ENCODE measurements around the gene CCDC106.

CCDC106 gene

DNA sequence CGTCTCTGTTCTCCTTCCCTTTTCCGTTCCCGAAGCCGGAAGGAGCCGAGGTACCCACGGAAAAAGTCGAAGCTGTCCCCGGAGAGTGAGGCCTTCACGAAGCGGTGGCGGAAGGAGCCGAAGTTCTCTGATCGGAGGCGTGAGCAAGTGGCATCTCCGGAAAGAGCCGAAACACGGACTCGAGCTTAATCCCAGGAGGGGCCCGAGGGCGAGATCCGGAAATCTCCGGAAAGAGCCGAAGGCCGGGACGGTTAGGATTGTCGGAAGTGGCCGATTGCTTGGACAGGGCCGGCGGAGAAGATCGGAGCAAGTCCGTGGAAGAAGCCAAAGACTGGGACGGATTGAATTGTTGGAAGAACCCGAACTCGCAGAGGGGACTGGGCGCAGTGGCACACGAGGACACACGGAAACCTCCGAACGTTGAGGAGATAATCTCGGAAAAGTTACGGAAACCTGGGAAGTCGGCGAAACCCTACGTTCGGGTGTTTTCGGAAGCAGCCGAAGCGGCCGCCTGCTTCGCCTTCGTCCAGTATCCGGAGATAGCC lies 6.4 kb downstream of the CCDC106 start:
- H3K4me3 ChIP-seq (ENCODE audit: low read depth, low read length) = peak overlapping the region; percentile 69
- peak; percentile 99 for DNase-seq (ENCODE audit: low read depth, low spot score)
- TF ChIP-seq, protein P1, sequence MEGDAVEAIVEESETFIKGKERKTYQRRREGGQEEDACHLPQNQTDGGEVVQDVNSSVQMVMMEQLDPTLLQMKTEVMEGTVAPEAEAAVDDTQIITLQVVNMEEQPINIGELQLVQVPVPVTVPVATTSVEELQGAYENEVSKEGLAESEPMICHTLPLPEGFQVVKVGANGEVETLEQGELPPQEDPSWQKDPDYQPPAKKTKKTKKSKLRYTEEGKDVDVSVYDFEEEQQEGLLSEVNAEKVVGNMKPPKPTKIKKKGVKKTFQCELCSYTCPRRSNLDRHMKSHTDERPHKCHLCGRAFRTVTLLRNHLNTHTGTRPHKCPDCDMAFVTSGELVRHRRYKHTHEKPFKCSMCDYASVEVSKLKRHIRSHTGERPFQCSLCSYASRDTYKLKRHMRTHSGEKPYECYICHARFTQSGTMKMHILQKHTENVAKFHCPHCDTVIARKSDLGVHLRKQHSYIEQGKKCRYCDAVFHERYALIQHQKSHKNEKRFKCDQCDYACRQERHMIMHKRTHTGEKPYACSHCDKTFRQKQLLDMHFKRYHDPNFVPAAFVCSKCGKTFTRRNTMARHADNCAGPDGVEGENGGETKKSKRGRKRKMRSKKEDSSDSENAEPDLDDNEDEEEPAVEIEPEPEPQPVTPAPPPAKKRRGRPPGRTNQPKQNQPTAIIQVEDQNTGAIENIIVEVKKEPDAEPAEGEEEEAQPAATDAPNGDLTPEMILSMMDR (IDR thresholded peaks at IDR 0.05; ENCODE audit: low read depth, low read length) = no peak
- in situ Hi-C loops (cut with HindIII; ENCODE audit: low sequenced_read_pairs) = no loop called here

DNA sequence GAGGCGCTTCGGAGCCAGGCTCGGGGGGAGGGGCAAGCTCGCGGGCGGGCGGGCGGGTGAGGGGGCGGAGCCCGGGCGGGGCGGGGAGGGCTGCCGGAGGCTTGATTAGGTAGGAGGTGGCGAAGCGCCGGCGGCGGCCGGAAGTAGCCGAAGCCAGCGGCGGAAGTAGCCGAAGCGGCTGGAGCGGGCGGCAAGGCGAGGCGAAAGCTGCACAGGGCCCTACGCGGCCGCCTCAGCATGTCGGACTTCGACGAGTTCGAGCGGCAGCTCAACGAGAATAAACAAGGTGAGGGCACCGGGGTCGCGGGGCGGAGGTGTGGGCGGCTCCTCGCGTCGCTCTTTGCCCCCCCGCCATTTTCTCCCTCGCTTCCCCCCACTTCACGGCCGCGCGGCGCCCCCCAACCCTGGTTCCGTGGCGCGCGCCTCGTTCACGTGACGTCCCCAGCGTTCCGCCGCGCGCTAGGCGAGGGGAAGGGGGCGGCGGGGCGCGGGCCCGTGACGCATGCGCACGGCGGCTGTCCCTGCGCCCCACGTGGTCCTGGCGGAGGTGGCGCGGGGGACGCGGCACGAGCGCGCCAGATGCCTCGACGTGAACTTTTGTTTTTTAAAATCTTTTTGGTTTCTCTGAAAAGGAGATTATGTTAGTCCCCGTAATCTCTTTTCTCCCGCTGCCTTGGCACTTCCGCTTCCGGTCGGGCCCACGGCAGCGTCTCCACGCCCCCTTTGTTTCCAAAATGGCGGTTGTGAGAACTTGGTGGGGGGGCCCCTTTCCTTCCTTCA lies 7.0 kb downstream of the CCDC106 start, which contains the start of gene U2AF2:
TSS of gene U2AF2 (plus strand) at position 168 of the 780 bp plus-strand sequence. CDS start at position 238, 70 bp downstream.
- in situ Hi-C loops (cut with HindIII; ENCODE audit: low sequenced_read_pairs) = no loop called here
- TF ChIP-seq, protein P1 (IDR thresholded peaks at IDR 0.05; ENCODE audit: low read depth, low read length) = no peak
- H3K4me3 ChIP-seq (ENCODE audit: low read depth, low read length) = peak within 1 kb of the TSS; percentile 69
- peak; percentile 68 for DNase-seq (ENCODE audit: low read depth, low spot score)

DNA sequence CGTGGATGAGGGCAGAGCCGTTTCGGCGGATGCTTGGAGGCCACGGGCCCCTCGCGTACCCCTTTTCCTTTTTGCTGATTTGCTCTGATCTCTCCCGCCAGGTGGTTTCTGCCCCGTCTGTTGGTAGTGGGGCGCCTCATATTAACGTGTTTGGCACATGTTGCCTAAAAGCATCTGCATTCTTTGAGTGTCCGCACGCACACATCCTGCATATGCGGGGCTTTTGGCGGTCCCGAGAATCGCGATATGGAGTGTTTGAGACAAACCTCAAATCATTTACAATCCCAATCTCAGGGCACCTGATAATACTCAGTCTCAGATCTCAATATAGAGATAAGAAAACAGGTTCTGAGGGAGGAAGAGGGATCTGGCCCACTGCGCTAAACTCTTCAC lies 7.6 kb downstream of the CCDC106 start:
- H3K4me3 ChIP-seq (ENCODE audit: low read depth, low read length) = peak overlapping the region; percentile 69
- DNase-seq (ENCODE audit: low read depth, low spot score) = no peak
- TF ChIP-seq, protein P1 (IDR thresholded peaks at IDR 0.05; ENCODE audit: low read depth, low read length) = no peak
- in situ Hi-C loops (cut with HindIII; ENCODE audit: low sequenced_read_pairs) = no loop called here

DNA sequence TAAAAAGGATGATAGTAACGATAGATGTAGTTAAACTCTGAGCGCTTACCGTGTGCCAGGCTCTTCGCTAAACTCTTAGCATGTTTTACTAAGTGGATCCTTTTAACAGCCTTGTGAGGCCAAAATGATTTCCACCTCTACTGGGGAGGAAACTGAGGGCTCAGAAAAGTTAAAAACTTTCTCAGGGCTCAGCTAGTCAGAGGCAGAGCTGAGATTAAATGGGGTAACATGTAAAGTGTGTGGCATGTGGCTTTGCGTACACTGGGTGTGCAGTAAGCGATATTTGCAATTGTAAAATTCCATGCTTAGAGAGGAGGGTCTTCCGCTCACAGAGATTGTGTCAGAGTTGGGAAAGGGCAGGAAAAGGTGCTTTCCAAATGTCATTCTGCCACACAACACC lies 8.5 kb downstream of the CCDC106 start:
- no peak for DNase-seq (ENCODE audit: low read depth, low spot score)
- in situ Hi-C loops (cut with HindIII; ENCODE audit: low sequenced_read_pairs) = no loop called here
- H3K4me3 ChIP-seq (ENCODE audit: low read depth, low read length) = peak overlapping the region; percentile 69
- TF ChIP-seq, protein P1 (IDR thresholded peaks at IDR 0.05; ENCODE audit: low read depth, low read length) = no peak

DNA sequence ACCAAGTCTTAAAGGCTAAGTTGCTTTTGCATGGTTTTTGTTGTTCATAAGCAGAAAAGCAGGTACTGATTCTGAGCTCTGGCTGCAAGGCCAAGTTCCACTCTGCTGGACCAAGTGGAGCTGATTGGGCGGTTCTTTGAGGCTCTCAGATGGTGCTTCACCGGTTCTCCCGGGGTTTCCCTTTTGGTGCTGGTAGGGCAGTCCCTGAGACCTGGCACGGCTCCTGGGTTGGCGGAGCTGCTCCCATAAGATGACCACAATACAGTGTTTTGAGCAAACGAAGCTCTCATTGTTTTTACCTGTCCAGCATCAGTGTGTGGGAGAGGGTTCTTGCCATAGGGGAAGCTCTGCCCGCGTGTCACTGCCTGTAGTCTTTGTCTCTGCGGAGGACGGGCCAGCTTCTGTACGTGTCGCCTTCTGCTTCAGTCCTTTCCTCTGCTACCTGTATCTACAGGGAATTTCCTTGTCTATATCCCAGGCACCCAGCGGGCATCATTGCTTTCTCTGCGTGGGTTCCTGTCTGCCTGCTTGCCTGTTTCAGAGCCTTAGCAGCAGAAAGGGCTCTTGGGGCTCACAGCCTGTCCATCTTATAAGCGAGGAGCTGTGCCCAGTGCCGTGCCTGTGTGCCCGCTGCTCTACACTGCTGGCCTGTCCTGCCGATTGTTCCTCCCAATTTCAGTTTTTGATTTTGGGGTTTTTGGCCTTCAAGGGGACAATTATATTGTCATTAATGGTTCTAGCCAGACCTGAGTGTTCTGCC lies 9.2 kb downstream of the CCDC106 start:
- peak overlapping the region; percentile 4 for H3K4me3 ChIP-seq (ENCODE audit: low read depth, low read length)
- TF ChIP-seq, protein P1 (IDR thresholded peaks at IDR 0.05; ENCODE audit: low read depth, low read length) = no peak
- in situ Hi-C loops (cut with HindIII; ENCODE audit: low sequenced_read_pairs) = no loop called here
- DNase-seq (ENCODE audit: low read depth, low spot score) = no peak

DNA sequence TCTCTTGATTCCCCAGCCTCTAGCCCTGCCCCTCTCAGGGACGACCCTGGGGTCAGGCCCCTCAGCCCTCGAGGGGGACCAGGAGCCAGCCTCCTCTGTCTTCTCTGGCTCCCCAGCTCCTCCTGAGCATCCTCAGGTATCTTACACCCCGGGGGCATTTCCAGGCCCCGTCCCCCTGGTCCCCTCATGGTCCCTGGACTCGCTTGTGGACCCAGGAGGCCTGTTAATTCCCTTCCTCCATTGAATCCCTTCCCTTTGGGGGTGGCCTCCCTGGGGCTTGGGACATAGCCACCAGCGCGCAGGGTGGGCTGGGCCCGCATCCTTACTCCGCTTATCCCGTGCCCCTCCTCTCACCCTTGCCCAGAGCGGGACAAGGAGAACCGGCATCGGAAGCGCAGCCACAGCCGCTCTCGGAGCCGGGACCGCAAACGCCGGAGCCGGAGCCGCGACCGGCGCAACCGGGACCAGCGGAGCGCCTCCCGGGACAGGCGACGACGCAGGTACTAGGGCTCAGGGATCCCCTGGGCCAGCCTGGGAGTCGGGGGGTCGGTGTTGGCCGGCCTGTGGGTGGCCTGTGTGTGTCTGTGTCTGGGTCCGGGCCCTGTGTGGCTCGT lies 10.9 kb downstream of the CCDC106 start:
- no peak overlapping the region for H3K4me3 ChIP-seq (ENCODE audit: low read depth, low read length)
- in situ Hi-C loops (cut with HindIII; ENCODE audit: low sequenced_read_pairs) = no loop called here
- TF ChIP-seq, protein P1 (IDR thresholded peaks at IDR 0.05; ENCODE audit: low read depth, low read length) = no peak
- no peak for DNase-seq (ENCODE audit: low read depth, low spot score)
